GM20431 (cell line): ENCODE measurements around the gene THBS2.
"Not testable (repeated sequence)": the region's sequence is repeated elsewhere in the genome, so short reads cannot be mapped to it uniquely, and the experiment has no call there.

Source experiments
- in situ Hi-C: fragments of 300-500 bp; cut with MseI, MboI; formaldehyde crosslinking; loops from one replicate; pipeline ENCODE4 v1.15.0; 2020; ENCODE audit warnings: low sequenced_read_pairs; ENCODE audit not compliant: unreplicated experiment

The THBS2 gene

DNA sequence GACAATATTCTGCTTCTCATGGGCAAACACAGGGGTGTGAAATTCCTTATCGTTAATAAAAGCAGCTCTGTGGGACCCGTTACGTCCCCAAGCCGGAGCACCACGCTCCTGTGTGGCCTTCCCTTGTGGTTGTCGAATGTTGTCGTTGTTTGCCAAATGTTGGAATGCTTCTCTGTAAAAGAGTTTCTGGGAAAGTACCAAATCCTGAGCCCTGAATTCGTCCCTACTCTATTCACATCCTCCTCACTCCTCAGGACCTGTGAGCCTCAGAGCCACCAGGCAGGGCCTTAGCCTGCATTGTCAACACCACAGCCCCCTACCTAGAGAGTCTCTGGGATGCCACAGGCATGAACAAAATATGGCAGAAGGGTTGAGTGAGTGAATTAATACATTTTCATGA lies 64.0 kb downstream of the THBS2 start:
- in situ Hi-C loops: no loop called here

DNA sequence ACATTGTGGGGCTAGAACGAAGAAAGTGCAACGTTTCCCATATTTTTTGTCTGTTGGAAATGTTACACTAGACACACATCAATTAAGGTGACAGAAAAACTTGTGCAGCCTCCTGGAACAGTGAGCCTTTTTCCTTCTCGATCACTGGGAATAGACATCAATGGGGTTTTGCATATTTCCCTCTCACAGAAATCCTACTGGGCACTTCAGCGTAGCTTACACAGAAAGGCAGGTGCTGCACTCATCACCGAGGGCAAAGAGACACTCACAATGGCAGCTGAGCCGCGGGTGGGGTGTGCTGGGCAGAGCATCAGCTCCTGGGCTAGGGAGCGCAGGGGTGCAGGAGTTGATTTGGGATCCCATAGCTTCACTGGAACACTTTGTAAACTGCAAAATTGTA lies 64.5 kb downstream of the THBS2 start:
- in situ Hi-C loops: no loop called here

DNA sequence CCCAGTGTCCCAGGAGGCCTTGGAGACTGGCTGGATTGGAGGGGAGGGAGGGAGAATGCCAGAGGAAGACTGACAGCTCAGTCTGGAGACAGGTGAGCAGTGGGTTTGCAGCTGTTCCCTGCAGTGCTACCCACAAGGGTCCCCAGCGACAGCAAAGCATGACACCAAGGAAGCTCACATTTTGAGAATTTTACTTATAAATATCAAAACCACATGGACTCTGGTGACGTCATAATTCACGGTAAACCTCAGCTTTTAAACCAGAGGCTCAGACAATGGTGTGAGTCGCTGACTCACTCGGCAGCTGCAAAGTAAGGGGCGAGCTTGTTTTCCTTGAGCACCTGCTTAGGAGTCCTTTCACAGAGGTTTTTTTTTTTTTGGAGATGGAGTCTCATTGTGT lies 65.2 kb downstream of the THBS2 start:
- in situ Hi-C loops: no loop called here

DNA sequence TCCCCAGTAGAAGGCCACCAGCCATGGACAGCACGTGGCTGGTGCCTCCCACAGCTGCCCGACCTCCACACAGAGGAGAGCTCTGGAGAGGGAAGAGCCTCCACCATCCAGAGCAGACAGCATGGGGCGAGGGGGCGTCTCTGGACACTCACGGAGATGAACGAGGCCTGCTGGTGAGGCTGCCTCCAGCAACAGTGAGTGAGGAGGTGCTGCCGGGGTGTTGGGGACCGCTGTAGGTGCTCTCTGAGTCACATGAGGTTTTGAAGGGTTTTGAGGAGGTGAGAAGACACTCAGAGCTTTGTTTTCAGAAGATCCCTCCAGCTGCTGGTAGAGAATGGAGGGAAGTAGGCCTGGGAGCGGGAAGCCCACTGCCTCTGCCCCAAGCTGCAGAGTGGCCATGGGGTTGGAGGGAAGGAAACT lies 65.6 kb downstream of the THBS2 start:
- in situ Hi-C loops: no loop called here

DNA sequence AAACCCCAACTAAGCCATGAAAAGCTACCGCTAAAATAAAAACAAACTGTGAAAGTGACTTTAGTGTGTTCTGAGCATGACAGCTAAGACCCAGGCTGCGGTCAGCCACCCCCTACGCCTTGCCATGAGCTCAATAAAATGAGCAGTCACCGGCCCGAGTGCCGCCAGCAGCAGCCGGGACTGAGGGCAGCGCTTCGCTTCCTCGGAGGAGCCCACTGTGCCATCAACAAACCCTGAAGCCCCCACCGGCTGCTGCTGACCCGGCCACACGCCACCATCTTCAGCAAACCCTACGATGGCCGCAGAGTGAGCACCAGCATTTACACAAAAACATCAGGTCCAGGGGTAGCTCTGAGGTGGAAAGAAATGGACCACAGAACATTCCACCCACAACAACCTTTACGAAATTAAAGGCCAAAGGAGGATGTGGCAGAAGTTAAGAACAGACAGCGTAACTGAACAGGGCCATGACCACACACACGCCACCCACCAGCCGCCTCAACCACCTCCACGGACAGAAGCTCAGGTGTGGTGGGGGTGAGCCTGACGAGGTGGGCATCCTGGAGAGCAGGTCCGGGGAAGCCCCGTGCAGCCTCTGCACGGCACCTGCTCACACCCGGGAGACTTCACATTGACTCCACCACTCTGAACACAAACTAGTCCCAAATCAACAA lies 67.0 kb downstream of the THBS2 start:
- in situ Hi-C loops: no loop called here

DNA sequence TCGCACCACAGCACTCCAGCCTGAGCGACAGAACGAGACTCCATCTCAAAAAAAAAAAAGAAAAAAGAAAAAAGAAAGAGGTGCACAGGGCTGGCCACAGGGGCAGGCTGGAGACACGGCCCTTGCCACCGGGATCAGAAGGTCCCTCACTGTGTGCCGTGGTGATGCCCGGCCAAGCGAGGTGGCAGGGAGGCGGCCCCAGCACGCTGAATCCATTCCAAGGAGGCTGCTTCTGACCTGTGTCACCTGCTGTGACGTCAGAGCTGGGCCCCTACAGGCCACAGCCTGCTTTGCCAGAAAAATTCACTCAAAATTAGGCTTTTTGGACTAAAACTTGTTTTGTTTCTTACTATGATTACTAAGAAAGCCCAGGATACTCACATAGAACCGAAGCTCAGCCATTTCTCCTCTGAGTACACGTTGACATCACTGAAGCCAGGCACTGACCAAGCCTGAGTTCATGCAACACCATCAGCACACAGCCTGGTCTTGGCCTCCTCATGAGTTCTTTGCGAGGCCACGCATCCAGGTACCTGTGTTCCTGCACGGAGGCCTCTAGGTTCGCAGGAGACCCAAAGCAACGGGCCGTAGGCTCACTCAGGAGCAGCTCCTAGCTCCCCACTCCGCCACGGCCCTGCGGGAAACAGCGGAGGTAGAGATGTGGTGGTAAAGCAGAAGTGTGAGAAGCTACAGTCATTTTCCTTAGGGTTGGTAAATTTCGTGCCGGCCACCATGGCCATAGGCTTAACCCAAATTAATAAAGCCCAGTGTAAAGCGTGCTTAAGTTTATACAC lies 67.8 kb downstream of the THBS2 start:
- in situ Hi-C loops: no loop called here

DNA sequence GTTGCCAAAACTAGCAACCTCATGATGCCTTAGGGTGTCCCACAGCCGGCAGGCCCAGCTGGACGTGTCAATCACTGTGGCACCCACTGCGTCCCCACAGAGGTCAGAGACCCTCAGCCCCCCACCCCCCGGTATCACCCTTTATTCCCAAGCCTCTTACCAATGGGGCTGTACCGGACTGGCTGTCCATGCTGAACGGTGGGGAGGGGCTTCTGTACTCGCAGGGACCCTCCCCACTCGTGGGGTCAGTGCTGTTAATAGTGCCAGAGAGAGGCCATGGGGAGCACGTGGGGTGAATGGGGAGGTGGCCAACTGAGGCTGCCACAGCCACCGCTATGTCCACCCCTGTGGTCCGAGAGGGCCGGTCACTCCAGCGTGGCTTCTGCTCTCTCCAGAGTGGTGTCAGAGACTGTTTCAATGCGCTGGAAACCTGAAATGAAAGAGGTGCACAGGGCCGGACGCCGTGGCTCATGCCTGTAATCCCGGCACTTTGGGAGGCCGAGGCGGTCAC lies 68.6 kb downstream of the THBS2 start:
- in situ Hi-C loops: no loop called here

DNA sequence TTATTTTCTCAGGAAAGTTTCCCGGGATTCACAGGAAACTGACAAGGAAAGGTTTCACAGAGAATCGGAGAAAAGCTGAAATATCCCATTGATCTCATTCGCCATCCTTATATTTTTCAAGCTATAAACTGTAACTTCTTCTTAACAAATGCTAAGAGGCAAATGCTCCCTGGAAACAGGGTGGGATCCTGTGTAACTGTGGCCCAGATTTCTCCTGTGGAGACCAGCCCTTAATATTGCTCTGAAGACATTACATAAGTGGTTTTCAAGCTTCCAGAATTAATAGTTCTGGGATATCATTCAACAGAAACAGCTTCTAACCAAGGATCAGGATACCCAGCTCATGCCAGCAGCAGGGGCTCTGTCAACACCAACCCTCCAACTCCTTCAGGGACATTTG lies 69.2 kb downstream of the THBS2 start:
- in situ Hi-C loops: no loop called here

DNA sequence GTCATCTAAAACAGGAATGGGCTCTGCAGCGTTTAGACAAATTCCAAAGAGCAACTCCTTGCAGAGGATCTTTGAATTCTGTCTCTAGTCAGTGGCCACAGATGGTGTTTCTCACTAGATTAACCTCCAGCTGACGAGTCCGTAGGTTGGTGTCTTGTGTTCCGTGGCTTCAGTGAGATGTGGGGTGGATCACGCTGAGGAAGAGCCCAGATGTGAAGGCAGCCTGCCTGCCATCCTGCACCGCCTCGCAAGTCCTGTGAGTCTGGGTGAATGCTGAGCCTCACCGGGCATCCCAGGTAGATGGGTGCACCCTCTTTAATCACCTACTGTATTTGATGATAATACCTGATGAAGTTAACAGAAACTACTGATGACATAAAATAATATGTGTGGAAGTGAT lies 70.4 kb downstream of the THBS2 start:
- in situ Hi-C loops: no loop called here

DNA sequence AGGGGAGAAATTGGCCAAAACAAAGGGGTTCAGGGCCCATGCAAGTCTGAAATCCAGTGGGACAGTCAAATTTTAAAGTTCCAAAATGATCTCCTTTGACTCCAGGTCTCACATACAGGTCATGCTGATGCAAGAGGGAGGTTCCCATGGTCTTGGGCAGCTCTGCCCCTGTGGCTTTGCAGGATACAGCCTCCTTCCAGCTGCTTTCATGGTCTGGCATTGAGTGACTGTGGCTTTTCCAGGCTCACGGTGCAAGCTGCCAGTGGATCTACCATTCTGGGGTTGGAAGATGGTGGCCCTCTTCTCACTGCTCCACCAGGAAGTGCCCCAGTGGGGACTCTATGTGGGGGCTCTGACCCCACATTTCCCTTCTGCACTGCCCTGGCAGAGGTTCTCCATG lies 73.8 kb downstream of the THBS2 start:
- in situ Hi-C loops: not testable (repeated sequence)

DNA sequence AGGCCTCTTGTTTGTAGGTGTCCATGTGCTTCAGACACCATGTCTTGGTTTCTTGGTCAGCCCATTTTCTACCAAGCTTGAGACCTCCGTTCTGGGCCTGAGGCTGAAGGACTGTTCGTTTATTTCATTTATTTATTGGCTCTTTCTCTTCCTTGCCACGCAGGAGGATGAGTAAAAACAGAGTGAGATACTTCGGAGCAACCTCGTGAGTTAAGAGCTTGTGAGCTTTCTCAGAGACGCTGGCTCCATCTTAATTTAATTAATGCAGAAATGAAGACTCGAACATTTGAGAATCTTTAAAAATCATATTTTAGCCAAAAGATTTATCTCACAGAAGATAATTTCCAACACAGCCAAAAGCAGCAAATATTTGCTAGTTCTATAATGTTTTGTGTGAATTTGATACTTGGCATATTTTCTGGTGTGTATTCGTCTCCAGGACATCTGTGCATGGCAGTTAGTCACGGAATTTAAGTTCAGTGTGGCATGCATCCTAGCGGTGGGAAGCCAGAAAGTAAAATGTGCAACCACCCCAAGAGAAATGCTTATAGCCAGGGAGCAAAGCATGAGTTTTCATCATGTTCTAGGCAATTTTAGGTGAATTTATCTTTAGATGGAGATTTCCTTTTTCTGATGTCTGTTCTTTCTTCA lies 76.0 kb downstream of the THBS2 start:
- in situ Hi-C loops: no loop called here

DNA sequence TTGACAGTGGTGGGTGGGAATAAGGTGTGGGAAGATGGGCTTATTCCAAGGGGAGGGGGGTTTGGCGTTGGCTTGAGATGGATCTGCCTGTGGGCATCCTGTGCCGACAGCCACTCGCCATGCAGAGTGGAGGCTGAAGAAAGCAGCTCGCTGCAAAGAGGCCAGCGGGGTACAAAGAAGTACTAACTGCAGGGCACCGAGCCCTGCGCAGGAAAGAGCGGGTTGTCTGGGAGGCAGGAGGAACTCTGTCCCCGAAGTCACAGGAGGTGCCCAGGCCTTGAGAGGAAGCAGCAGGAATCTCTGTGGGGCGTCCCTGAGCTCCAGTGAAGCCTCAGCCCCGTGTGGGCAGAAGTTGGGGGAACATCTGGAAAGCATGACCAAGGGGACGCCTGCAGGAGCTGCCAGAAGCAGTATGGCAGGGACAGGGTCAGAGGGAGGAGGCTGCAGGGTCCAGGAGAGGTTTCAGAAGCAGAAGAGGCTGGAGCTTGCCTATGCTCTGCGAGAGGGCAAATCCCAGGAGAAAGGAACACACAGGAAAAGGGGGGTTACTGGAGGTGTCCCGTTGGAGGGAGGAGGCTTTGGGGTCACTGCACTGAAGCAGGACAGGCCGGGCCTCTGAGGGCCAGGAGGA lies 77.2 kb downstream of the THBS2 start:
- in situ Hi-C loops: no loop called here

DNA sequence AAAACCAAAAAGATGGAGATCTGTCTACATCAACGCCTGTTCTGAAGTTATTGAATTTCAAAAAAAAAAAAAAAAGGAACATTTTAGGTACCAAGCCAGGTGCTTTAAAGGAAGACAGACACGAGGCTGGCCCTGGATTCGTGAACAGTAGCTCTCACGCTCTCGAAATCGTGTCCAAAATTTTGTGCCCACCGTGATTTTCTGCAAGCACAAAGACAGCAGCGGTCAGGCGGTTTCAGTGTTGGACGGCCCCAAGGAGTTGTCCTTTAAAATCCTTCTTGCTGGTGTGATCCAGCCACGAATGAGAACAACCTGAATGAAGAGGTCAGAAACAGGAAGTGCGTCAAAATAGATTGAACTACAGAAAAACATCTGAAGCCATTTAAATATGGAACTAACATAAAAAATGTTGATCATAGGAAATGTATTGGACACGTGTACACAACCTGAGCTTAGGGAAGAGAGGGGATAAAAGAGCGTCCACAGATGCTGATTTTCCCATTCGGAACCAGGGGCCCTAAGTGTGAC lies 78.2 kb downstream of the THBS2 start:
- in situ Hi-C loops: no loop called here

DNA sequence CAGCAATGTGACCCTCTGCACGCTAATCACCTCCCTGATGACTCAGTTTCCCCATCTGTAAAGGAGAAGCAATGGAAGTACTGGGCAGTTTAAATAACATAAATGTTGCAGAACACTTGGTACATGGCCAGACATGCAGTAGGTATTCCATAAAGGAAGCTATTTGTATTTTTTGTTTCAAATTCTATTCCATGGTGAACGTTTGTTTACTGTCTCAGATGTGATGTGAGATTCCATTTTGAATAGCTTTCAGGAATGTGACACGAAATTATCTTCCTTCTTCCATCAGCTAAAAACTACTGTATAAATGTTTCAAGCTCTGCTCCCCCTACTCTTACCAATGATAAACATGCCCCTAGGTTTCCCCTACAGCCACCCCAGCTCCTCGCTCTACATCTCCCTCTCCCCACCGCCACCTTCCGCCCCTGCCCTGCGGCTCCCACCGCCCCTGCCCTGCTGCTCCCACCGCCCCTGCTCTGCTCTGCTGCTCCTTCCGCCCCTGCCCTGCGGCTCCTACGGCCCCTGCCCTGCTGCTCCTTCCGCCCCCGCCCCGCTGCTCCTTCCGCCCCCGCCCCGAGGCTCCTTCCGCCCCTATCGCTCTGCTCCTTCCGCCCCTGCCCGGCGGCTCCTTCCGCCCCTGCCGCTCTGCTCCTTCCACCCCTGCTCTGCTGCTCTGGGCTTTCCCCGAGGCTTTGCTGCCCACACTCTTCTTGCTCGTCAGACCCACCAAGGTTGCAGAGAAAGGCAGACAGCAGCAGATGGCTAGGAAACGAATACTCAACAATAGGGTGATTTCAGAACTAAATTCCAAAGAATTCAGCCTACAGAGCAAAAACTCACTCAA lies 78.9 kb downstream of the THBS2 start:
- in situ Hi-C loops: no loop called here

DNA sequence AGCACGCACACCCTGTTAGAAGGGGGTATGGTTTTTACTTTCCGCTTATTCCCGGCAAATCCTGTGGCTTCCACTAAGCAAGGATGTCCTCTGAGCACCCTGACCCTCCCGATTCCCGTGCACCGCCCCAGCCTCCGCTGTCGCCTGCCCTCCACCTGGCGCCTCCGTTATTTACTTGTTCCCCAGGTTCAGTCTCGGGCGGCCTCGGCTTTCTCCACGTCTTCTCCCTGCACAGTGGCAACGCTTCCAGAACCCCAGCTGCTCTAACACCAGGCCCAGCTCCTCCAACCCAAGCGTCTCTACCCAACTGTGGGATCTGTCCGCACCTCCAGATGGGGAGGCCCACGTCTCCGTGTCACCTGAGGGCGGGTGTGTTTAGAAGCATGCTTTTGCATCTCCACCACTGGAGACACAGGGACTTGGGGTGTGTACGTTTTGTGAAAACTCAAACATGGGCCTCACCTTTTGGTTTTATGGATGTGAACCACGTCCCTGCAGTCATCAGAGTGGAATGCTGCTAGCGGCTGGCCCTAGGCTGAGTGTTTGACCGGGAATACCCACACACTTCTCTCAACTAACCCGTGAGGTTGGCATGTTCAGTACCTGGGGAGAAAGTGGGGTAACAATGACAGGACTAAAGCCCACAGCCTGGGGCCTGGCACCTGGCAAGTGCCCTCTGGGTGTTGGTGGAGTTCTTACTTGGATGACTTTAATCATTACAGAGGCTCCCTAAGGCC lies 79.9 kb downstream of the THBS2 start:
- in situ Hi-C loops: no loop called here

DNA sequence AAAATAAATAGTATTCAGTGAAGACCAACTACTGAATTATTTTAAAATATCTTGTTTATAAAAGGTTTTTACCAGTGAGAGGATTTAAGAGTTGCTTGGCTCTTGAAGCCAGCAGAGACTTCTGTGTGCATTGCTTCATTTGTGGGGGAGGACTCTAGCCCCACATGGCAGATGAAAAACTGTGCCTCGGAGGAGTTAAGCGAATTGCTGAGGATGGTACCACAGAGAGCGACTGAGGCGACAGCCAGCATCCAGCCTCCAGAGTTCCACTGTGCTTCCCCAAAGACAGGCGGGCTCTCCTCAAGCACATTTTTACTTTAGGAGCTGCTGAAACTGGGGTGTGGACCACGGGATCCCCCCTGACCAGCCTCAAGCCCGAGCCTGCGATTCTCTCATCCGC lies 80.7 kb downstream of the THBS2 start:
- in situ Hi-C loops: no loop called here

DNA sequence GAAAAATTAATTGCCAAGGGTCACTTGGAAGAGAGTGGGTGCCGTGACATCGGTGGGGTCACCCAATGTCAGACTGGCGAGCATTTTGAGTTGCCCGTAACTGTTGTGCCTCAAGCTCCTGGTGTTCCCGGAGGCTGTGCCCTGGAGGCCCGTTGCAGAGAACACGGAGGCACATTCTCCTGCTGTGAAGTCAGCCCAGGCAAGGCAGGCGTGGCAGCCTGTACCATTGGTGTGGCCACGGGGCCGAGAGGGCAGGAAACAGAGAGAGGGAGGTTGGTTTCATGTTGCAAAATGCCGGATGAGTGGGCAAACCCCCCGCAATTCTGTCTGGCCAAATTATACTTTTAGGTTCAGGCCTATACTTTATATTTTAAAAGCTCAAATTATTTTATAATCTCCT lies 81.2 kb downstream of the THBS2 start:
- in situ Hi-C loops: no loop called here

DNA sequence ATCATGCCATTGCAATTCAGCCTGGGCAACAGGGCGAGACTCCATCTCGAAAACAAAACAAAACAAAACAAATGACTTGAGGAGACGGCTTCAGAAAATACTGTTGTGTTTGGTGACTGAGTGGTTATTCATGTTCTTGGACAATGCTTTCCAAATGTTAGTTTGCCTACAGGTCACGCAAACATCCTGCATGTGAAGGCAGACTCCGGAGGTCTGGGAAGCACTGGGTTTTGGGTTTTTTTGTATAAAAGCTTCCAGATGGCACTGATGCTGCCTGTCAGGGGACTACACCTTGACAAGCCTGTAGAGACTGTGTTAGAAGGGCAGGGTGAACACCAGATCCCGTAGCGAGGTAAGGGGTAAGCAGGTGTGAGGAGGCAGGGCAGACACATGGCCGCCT lies 81.7 kb downstream of the THBS2 start:
- in situ Hi-C loops: no loop called here

DNA sequence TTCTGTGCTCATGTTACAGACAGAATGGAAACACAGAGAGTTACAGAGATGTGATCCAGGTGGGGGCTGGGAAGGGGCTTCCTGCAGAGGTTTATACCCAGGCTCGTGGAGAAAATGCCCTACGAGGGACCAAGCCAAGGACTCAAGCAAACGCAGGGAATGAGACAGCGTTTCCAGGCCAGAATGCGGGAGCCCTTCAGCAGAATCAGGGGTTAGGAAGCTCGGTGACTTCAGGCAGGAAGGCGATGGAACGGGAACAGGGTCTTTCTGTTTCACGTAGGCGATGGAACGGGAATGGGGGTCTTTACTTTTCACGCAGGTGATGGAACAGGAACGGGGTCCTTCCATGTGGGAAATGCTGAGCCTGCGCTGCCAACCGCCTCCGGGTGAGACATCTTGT lies 82.6 kb downstream of the THBS2 start:
- in situ Hi-C loops: no loop called here
